Measurements from ENCODE around the gene KIAA0408. TPM values are rescaled to one million over a fixed set of nuclear protein-coding genes. Genes with fewer than 3 reads are reported as not detected.
A peak's percentile ranks its signal among the peaks of the same experiment; 100 is the strongest.
"Not testable (repeated sequence)": the region's sequence is repeated elsewhere in the genome, so short reads cannot be mapped to it uniquely, and the experiment has no call there.

KIAA0408 gene
- total RNA-seq, 1 experiment from 2014 or later: 0.55 TPM

- Histone ChIP-seq H3K27me3 (ENCODE audit: control insufficient read depth, insufficient read depth, low read length) (no peaks in the 10 kb centered on the region), H3K36me3 (replicated peaks; ENCODE audit: control insufficient read depth, insufficient read depth, low read length) (no peaks in the 10 kb centered on the region), H3K4me3 (ENCODE audit: insufficient read depth, low read depth, low read length) (no peak overlapping the region)
- no peak for DNase-seq
Observed at GRCh38 chr6:127452803-127453202, 6.4 kb downstream of the KIAA0408 start.

GRCh38 chr6:127451388-127451787, 7.8 kb downstream of the KIAA0408 start:
- H3K4me3 ChIP-seq (ENCODE audit: insufficient read depth, low read depth, low read length): no peak overlapping the region
- DNase-seq: no peak
- H3K27me3 ChIP-seq (ENCODE audit: control insufficient read depth, insufficient read depth, low read length): no peaks in the 10 kb centered on the region
- H3K36me3 ChIP-seq (replicated peaks; ENCODE audit: control insufficient read depth, insufficient read depth, low read length): no peaks in the 10 kb centered on the region; the same call in none of the 2 replicates

GRCh38 chr6:127447780-127448179, 11.4 kb downstream of the KIAA0408 start:
- no peak overlapping the region for H3K4me3 ChIP-seq (ENCODE audit: insufficient read depth, low read depth, low read length)
- H3K27me3 ChIP-seq (ENCODE audit: control insufficient read depth, insufficient read depth, low read length): no peaks in the 10 kb centered on the region
- no peak for DNase-seq
- no peaks in the 10 kb centered on the region; the same call in none of the 2 replicates for H3K36me3 ChIP-seq (replicated peaks; ENCODE audit: control insufficient read depth, insufficient read depth, low read length)

- Histone ChIP-seq H3K27me3 (ENCODE audit: control insufficient read depth, insufficient read depth, low read length) (no peaks in the 10 kb centered on the region), H3K4me3 (ENCODE audit: insufficient read depth, low read depth, low read length) (no peak overlapping the region), H3K36me3 (replicated peaks; ENCODE audit: control insufficient read depth, insufficient read depth, low read length) (no peaks in the 10 kb centered on the region; the same call in none of the 2 replicates)
- DNase-seq: no peak
Observed at GRCh38 chr6:127446356-127446755, 12.8 kb downstream of the KIAA0408 start.

- H3K36me3 ChIP-seq (replicated peaks; ENCODE audit: control insufficient read depth, insufficient read depth, low read length): no peaks in the 10 kb centered on the region; the same call in none of the 2 replicates
- H3K27me3 ChIP-seq (ENCODE audit: control insufficient read depth, insufficient read depth, low read length): no peaks in the 10 kb centered on the region
- no peak overlapping the region for H3K4me3 ChIP-seq (ENCODE audit: insufficient read depth, low read depth, low read length)
- DNase-seq: no peak
Observed at GRCh38 chr6:127441881-127442280, 17.3 kb downstream of the KIAA0408 start.

- no peak overlapping the region for H3K4me3 ChIP-seq (ENCODE audit: insufficient read depth, low read depth, low read length)
- no peak for DNase-seq
- no peaks in the 10 kb centered on the region for H3K36me3 ChIP-seq (replicated peaks; ENCODE audit: control insufficient read depth, insufficient read depth, low read length)
- no peaks in the 10 kb centered on the region for H3K27me3 ChIP-seq (ENCODE audit: control insufficient read depth, insufficient read depth, low read length)
Observed at GRCh38 chr6:127439718-127440117, 19.5 kb downstream of the KIAA0408 start.

- Histone ChIP-seq H3K4me3 (ENCODE audit: insufficient read depth, low read depth, low read length) (no peak overlapping the region), H3K27me3 (ENCODE audit: control insufficient read depth, insufficient read depth, low read length) (no peaks in the 10 kb centered on the region), H3K36me3 (replicated peaks; ENCODE audit: control insufficient read depth, insufficient read depth, low read length) (no peaks in the 10 kb centered on the region)
- DNase-seq: no peak
Observed at GRCh38 chr6:127436578-127437110, 22.5 kb downstream of the KIAA0408 start.

- Histone ChIP-seq H3K36me3 (replicated peaks; ENCODE audit: control insufficient read depth, insufficient read depth, low read length) (no peaks in the 10 kb centered on the region), H3K4me3 (ENCODE audit: insufficient read depth, low read depth, low read length) (no peak overlapping the region), H3K27me3 (ENCODE audit: control insufficient read depth, insufficient read depth, low read length) (no peaks in the 10 kb centered on the region)
- no peak for DNase-seq
Observed at GRCh38 chr6:127435626-127436220, 23.5 kb downstream of the KIAA0408 start.

- DNase-seq: no peak
- Histone ChIP-seq H3K27me3 (ENCODE audit: control insufficient read depth, insufficient read depth, low read length) (no peaks in the 10 kb centered on the region), H3K36me3 (replicated peaks; ENCODE audit: control insufficient read depth, insufficient read depth, low read length) (no peaks in the 10 kb centered on the region), H3K4me3 (ENCODE audit: insufficient read depth, low read depth, low read length) (no peak overlapping the region)
Observed at GRCh38 chr6:127434651-127435050, 24.5 kb downstream of the KIAA0408 start.

- not testable (repeated sequence) for DNase-seq; H3K36me3 ChIP-seq (replicated peaks; ENCODE audit: control insufficient read depth, insufficient read depth, low read length); H3K27me3 ChIP-seq (ENCODE audit: control insufficient read depth, insufficient read depth, low read length); H3K4me3 ChIP-seq (ENCODE audit: insufficient read depth, low read depth, low read length)
Observed at GRCh38 chr6:127428562-127428961, 30.6 kb downstream of the KIAA0408 start.

- no peak for DNase-seq
- no peaks in the 10 kb centered on the region for H3K36me3 ChIP-seq (replicated peaks; ENCODE audit: control insufficient read depth, insufficient read depth, low read length)
- no peak overlapping the region for H3K4me3 ChIP-seq (ENCODE audit: insufficient read depth, low read depth, low read length)
- H3K27me3 ChIP-seq (ENCODE audit: control insufficient read depth, insufficient read depth, low read length): no peaks in the 10 kb centered on the region
Observed at GRCh38 chr6:127423921-127424320, 35.3 kb downstream of the KIAA0408 start.

- H3K36me3 ChIP-seq (replicated peaks; ENCODE audit: control insufficient read depth, insufficient read depth, low read length); H3K4me3 ChIP-seq (ENCODE audit: insufficient read depth, low read depth, low read length); H3K27me3 ChIP-seq (ENCODE audit: control insufficient read depth, insufficient read depth, low read length); DNase-seq: not testable (repeated sequence)
Observed at GRCh38 chr6:127421164-127421563, 38.0 kb downstream of the KIAA0408 start.

GRCh38 chr6:127420556-127420955, 38.6 kb downstream of the KIAA0408 start:
- H3K4me3 ChIP-seq (ENCODE audit: insufficient read depth, low read depth, low read length): no peak overlapping the region
- no peaks in the 10 kb centered on the region for H3K36me3 ChIP-seq (replicated peaks; ENCODE audit: control insufficient read depth, insufficient read depth, low read length)
- DNase-seq: peak; percentile 68
- H3K27me3 ChIP-seq (ENCODE audit: control insufficient read depth, insufficient read depth, low read length): no peaks in the 10 kb centered on the region

GRCh38 chr6:127415096-127415495, 44.1 kb downstream of the KIAA0408 start:
- Histone ChIP-seq H3K36me3 (replicated peaks; ENCODE audit: control insufficient read depth, insufficient read depth, low read length) (no peaks in the 10 kb centered on the region), H3K4me3 (ENCODE audit: insufficient read depth, low read depth, low read length) (no peak overlapping the region), H3K27me3 (ENCODE audit: control insufficient read depth, insufficient read depth, low read length) (no peaks in the 10 kb centered on the region)
- no peak for DNase-seq

GRCh38 chr6:127413123-127413522, 46.1 kb downstream of the KIAA0408 start:
- not testable (repeated sequence) for H3K27me3 ChIP-seq (ENCODE audit: control insufficient read depth, insufficient read depth, low read length); H3K4me3 ChIP-seq (ENCODE audit: insufficient read depth, low read depth, low read length); H3K36me3 ChIP-seq (replicated peaks; ENCODE audit: control insufficient read depth, insufficient read depth, low read length); DNase-seq
